Testis (tissue), 2 donors: ENCODE measurements around the gene SMAD3.

ENCODE experiments used
- CTCF ChIP-seq, 3 experiments: fragments of 450-650 bp in 2 of 3; fragments of 200-600 bp in 1 of 3; sonication (generic) in 1 of 3; IDR thresholded peaks; one replicate each; pipeline ENCODE4 v1.5.1; 2016 to 2019; ENCODE audit warnings: antibody characterized with exemption in 3 of 3, mild to moderate bottlenecking in 2 of 3, moderate library complexity in 1 of 3
- POLR2A ChIP-seq: fragments of 450-650 bp; IDR thresholded peaks from one replicate; pipeline ENCODE4 v1.6.1; 2017; ENCODE audit warnings: antibody characterized with exemption, mild to moderate bottlenecking, moderate library complexity

- TF ChIP-seq POLR2A (no peak), CTCF (IDR thresholded peaks at IDR 0.05) (no peak)
Observed at GRCh38 chr15:67087507-67088172, 22.2 kb downstream of the SMAD3 start.
